GF-D8 (cell line): ENCODE measurements around the gene SPAAR.
A peak's percentile ranks its signal among the peaks of the same experiment; 100 is the strongest.
"Not testable (repeated sequence)": the region's sequence is repeated elsewhere in the genome, so short reads cannot be mapped to it uniquely, and the experiment has no call there.

Experiments
- DNase-seq: peaks from one replicate; lab custom pipeline; 2025; lab: John Stamatoyannopoulos, UW

Gene SPAAR

GRCh38 chr9:35904338-35904737 is 5.0 kb upstream of the SPAAR start:
- no peak for DNase-seq

DNA sequence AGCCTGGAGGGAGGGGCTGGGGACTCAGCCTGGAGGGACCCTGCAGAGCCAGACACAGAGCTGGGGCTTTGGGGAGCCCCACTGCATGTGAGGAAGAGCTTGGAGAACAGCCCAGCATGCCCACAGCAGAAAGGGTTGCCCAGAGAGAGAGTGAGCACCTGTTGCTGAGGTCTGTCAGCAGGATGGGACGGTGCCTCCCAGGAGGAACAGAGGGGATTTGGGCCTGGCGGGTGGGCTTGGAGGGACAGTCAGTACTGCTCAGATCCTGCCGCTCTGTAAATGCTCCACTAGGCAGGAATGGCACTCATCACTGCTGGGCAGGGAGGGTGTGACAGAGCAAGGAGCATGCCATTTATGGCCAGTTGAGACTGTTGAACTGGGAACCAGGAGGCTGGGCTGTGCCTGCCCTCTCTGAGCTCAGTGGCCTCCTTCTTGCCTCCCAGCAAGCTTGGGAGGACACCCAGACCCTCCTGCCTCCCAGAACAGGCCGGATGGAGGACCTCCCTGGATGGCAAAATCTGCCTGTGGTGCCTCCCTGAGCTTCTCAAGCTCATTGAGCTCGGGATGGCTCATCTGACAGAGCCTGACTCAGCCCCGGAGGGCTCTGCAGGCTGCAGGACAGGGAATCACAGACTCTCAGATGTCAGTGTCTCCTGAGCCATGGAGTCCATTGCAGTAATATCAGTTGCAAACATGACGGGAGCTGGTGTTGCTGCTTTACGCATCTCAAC is 4.1 kb upstream of the SPAAR start:
- DNase-seq, result no peak

DNA sequence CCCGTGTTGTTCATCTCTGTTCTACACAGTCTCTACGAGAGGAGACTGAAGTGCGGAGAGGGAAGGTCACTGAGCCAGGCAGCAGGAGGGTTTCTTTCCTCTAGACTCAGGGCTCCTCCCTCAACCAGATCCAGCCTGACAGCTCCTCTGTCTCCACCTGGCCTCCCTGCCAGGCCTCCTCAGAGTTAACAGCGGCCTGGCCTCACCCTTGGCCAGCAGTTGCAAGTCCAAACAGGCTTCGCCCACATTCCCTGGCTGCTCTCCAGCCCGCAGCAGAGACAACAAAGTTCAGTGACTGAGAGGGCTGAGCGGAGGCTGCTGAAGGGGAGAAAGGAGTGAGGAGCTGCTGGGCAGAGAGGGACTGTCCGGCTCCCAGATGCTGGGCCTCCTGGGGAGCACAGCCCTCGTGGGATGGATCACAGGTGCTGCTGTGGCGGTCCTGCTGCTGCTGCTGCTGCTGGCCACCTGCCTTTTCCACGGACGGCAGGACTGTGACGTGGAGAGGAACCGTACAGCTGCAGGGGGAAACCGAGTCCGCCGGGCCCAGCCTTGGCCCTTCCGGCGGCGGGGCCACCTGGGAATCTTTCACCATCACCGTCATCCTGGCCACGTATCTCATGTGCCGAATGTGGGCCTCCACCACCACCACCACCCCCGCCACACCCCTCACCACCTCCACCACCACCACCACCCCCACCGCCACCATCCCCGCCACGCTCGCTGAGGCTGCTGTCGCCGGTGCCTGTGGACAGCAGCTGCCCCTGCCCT is 3.2 kb upstream of the SPAAR start, which contains the start of gene HRCT1:
Gene HRCT1, plus strand, starts transcription at position 291 of the 768 bp plus-strand sequence. Its CDS starts 86 bp downstream, at position 377.
- no peak for DNase-seq

GRCh38 chr9:35906923-35907699 is 2.2 kb upstream of the SPAAR start:
- DNase-seq, result no peak

DNA sequence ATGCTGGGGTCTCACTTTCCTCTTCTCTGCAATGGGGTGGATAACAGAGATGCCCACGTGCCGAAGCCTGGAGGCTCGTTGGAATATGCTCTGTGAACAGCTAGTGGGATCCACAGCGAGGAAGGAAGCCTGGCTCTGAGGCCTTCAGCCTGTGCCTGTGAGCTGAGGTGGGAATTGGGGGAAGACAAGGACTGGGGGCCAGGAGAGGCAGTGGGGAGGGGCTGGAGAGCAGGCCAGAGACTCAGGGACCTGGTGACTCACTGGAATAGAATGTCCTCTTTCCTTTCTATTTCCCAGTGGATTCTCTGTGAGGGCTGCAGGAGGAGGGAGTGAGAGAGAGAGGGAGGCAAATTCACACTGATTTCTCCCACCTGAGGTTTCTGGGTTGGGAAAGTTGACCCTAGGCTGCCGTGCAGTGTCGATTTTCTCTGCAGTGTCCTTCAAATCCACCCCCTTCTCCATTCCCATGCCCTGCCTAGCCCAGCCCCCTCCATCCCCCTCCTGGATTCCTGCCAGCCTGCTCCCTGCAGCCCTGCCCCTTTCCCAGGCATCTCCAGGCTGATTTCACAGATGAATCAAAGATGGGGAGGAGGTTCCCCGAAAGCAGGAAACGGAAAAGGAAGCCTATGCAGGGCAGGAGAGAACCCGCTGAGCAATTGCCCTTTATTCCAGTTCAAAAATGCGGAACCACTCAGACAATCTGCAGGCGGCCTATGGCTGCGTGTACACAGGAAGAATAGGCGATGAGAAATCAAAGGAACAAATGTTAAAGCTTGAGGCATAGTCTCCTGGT is 1.4 kb upstream of the SPAAR start:
- DNase-seq, result peak; percentile 39

GRCh38 chr9:35908504-35909125 is 675 bp upstream of the SPAAR start:
- no peak for DNase-seq

DNA sequence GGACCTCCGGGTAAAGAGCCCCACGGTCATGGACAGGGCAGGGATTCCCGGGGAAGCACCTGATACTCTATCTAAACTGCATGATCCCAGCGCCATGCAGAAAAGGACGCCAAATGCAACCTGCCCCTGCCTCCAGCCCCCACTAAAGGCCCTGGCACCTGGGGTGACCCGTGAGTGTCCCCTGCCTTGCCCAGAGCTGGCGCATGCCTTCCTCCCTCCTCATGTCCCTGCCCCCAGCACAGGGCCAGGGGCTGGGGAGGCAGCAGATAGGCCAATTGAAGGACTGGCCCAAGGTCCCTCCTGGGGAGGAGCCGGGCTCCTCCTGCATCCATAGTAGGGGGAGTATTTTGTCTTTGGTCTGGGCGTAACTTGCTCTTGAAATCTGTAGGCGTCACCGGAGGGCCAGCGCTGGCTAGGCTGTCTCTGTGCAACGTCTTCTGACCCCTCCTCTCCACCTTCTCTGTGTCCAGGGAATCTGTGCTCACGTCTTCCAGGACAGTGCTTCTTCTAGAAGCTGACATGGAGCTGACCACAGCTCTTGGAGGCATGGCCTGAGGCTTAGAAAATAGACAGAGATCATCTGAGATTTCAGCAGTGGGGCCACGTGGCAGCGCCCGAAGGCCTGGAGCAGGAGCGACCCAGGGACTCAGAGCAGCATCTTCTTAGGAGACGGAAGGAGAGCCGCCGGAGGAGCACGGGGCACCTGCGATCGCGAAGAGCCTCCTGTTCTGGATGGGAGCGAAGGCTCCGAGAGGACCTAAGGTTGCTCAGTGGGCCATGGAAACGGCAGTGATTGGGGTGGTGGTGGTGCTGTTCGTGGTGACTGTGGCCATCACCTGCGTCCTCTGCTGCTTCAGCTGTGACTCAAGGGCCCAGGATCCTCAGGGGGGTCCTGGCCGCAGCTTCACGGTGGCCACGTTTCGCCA is 660 bp downstream of the SPAAR start:
- DNase-seq, result no peak

- no peak for DNase-seq
These were observed 1.5 kb downstream of the SPAAR start for GRCh38 chr9:35910613-35911359.

DNA sequence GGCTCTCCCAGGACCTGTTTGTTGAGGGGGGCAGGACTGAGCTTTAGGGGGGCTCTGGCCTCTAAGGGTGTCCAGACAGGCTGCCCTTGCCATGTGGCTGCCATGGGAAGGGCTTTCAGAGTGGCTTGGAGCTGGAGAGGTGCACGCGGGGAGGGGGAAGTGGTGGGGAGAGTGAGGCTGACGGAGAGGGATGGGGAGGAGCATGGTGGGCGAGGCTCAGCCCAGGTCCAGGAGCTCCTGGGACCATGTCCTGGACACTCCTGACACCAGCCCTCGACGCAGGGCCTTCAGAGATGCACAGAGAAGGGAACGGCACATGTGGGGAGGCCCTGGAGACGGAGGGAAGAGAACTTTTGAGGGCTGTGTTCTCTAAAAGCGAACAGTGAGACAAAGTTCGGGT is 2.4 kb downstream of the SPAAR start:
- no peak for DNase-seq

DNA sequence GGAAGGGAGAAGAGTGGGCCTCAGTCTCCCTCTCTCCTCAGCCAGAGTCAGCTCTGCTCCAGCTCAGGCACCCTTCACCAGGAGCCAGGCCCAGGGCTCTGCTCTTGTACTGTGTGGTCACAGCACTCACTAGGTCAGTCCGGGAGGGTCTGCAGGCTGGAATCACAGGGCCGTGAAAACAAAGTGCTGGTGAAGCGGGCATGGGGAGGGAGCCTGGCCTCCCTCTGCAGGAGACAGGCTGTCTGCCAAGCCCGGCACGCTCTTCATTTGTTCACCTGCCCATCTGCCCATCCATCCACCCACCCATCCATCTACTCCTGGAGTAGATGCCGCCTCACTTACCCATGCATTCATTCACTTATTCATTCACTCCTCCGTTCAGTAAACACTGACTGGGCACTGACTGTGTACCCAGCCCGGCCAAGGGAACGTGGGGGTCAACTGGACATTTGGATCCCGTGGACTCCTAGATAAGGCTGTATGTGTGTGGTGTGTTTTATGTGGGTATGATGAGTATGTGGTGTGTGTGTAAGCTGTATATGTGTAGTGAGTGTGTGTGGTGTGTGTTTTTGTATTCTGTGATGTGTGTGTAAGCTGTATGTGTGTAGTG is 3.6 kb downstream of the SPAAR start:
- no peak for DNase-seq

DNA sequence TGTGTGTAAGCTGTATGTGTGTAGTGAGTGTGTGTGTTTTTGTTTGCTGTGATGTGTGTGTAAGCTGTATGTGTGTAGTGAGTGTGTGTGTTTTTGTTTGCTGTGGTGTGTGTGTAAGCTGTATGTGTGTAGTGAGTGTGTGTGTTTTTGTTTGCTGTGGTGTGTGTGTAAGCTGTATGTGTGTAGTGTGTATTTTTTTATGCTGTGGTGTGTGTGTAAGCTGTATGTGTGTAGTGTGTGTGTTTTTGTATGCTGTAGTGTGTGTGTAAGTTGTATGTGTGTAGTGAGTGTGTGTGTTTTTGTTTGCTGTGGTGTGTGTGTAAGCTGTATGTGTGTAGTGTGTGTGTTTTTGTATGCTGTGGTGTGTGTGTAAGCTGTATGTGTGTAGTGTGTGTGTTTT is 4.1 kb downstream of the SPAAR start:
- DNase-seq, result not testable (repeated sequence)

DNA sequence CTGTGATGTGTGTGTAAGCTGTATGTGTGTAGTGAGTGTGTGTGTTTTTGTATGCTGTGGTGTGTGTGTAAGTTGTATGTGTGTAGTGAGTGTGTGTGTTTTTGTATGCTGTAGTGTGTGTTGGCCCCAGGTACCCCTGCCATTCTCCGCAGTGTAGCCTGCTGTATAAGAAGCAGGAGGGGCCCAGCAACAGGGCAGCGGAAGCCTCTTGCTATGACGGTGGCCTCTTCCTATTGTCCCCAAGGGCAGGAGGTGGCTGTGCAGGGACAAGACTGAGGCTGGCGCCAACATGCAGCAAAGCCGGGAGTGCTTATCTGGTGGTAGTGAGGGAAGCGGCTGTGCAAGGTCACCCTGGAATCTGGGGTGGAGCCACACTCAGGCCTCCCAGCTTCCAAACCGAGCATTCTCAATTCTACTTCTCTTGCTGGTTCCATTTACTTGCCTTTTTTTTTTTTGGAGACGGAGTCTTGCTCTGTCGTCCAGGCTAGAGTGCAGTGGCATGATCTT is 5.1 kb downstream of the SPAAR start:
- no peak for DNase-seq

DNA sequence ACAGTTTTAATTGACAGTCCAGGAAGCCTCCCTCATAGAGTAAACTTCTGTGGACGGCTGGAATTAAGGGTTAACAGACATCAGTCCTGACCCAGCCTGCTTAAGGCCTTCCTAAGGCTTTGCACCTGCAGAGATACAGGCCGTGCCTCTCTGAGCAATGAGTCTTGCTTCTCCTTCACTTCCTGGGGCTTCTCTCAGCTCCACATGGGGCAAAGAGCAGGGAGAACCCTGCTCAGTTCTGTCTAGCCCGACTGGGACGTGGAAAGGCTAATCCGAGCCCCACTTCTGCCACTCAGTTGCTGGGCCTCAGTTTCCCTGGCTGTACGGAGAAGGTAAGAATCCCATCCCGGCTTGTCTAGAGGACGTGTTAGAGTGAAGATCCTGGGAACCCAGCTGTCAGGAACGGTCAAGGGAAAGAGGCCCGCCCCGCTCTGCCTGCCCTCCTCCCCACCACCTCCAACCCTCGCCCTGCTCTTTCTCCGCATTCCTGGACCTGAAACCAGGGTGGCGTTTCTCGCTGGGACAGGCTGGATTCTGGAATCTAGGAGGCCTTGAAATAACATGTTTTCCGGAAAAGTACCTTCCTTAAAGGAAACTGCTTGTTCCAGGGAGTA is 6.5 kb downstream of the SPAAR start:
- no peak for DNase-seq

DNA sequence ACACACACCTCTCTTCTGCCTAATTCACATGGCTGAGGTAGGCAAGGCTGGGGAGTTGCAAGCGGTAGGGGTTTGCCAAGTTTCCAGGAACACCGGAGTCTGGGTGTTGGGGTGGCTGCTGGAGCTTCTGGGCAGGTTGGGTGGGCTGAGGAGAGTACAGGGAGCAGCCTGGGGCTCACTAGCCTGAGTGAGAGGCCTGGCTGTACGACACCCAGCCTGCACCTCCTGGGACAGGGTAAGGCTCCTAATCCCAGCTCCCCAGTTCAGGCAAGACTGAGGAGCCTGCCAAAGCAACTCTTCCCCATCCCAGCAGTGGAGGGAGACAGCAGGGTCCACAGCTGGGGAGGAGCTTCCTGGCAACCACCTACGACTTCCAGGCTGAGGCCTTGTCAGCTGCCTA is 8.0 kb downstream of the SPAAR start:
- no peak for DNase-seq

GRCh38 chr9:35918780-35919179 is 9.5 kb downstream of the SPAAR start:
- DNase-seq, result no peak

- no peak for DNase-seq
These were observed 10.1 kb downstream of the SPAAR start for GRCh38 chr9:35919212-35920008.

DNA sequence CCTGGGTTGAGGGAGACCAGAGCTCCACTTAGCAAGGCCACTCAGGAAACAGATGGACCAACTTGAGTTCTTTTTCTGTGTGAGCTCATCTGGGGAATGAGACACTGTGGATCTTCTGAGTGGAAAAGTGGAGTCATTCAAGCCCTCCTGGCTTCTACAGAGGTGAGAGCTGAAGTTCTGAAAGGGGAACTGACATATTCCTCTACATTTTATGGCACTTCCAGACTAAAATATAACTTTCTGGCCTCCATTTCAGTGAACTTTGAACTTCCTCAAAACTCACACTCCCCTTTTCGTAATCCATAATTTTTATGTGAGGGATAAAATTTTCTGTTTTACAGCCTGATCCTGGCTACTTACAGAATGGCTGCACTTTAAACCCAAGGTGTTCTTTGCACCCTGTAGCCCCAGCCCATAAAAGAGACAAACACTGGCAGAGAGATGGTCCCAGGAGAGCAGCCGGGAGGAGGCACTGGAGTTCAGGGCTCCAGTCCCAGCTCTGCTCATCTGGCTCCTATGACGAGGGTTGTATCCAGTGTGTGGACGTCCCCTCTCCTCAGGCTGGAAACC is 10.8 kb downstream of the SPAAR start:
- peak; percentile 47 for DNase-seq
